LNCaP clone FGC (cell line): Measurements from ENCODE around the gene RXRA.
A peak's percentile ranks its signal among the peaks of the same experiment; 100 is the strongest.

Source experiments
- DNase-seq: peaks from one replicate; pipeline ENCODE4 v3.0.0-alpha.2; 2011; ENCODE audit warnings: low read depth
- H3K4me3 ChIP-seq: 2 replicates; pipeline ENCODE4 v1.5.1; 2011; ENCODE audit warnings: mild to moderate bottlenecking, low read depth, low read length, control low read depth
- TF ChIP-seq, protein P1 (sequence below): IDR thresholded peaks from 2 replicates; pipeline ENCODE4 v1.5.1; 2012; ENCODE audit warnings: mild to moderate bottlenecking; ENCODE audit not compliant: control insufficient read depth, insufficient read depth; ENCODE audit errors: extremely low read depth

Gene RXRA

DNA sequence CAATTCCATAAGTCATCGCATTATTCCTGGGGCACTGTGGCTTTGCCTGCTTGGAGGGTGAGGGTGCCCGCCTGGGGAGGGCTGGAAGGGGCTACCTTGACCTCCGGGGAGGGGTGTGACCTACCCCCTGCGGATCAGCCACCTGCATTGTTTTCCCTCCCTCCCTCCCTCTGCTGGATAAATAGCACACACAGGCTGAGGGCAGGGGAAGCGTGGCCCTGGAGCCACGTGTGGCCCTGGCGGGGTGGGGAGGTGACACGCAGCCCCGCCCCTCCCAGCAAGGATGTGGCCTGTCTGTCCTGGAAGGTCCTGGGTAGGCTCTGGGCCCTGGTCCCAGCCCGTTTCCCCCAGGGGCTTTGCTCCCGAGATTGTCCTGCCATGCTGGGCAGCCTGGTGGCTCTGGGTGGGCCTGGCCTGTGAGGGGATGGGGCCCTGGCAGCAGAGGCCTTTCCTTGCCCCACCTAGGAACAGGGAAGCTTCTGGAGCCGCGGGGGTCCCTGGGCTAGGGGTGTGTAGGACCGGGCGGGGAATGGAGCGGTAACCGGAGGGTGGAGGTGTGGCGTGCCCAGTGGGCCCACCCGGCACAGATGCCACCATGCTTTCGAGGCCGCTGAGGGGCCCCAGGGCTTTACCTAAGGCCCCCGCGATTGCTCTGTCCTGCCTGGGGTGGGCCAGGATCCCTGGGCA is 33.4 kb downstream of the RXRA start:
- TF ChIP-seq, protein P1, sequence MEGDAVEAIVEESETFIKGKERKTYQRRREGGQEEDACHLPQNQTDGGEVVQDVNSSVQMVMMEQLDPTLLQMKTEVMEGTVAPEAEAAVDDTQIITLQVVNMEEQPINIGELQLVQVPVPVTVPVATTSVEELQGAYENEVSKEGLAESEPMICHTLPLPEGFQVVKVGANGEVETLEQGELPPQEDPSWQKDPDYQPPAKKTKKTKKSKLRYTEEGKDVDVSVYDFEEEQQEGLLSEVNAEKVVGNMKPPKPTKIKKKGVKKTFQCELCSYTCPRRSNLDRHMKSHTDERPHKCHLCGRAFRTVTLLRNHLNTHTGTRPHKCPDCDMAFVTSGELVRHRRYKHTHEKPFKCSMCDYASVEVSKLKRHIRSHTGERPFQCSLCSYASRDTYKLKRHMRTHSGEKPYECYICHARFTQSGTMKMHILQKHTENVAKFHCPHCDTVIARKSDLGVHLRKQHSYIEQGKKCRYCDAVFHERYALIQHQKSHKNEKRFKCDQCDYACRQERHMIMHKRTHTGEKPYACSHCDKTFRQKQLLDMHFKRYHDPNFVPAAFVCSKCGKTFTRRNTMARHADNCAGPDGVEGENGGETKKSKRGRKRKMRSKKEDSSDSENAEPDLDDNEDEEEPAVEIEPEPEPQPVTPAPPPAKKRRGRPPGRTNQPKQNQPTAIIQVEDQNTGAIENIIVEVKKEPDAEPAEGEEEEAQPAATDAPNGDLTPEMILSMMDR = no peak
- DNase-seq = no peak
- H3K4me3 ChIP-seq = no peak overlapping the region

DNA sequence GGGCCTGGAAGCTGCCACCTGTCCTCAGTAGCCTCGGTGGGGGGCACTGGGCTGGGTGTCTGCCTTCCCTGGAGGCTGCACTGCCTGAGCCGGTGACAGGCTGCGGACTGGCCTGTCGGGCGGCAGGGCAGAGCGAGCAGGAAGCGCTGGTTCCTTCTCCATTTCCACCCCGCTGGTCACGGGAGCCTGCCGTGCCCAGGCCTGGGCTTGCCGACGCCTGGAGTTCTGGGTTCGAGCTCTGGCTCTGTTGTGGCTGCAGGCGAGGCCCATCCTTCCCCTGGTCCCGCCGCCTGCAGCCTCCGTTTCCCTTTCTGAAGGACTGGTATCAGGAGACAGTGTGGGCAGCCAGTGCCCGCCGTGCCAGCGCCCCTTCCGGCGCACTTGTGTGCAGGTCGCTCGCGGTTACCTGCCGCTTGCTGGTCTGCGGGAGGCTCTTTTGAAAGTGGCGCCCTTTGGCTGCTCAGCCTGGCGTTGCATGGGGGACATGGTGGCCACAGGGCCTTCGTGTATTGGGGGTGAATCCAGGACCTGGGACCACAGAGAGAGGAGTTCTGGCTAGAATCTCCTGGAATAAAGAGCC is 34.0 kb downstream of the RXRA start:
- TF ChIP-seq, protein P1 = no peak
- no peak overlapping the region for H3K4me3 ChIP-seq
- DNase-seq = no peak

DNA sequence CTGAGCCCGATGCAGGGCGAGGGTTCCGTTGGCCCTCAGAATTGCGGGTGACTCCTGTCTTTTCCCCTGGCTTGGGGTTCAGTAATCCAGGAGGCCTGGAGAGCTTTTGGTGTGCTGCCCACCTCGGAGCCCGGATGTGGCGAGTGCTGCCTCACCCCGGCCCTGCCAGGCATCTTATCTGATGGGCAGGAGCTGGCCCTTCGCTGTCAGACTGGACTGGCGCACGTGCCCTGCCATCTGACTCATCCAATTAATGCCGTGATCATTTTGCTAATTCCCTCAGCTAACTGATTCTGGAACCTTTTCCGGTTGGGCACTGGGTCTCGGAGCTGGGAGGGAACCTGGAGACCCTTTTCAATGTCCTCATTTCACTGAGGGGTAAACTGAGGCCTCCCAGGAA is 34.6 kb downstream of the RXRA start:
- no peak overlapping the region for H3K4me3 ChIP-seq
- TF ChIP-seq, protein P1 = no peak
- DNase-seq = peak; percentile 73

DNA sequence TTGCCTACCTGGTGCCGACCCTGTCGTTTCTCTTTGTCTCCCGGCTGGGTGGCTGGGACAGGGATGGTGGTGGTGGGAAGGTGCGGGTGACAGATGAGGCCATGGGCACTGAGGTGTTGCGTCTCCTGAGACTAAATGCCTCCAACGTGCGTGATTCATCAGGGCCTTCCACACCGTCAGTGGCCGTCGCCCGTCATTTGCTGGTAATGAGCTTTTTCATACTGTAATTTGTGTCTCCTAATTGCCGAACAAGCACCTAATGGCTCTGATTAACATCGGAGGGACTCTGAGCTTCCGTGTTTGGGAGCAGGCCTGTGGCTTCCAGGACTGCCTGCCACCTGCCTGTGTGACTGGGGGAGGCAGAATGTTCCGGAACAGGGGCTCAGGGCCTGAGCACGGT is 35.2 kb downstream of the RXRA start:
- TF ChIP-seq, protein P1 = no peak
- no peak overlapping the region for H3K4me3 ChIP-seq
- DNase-seq = no peak

DNA sequence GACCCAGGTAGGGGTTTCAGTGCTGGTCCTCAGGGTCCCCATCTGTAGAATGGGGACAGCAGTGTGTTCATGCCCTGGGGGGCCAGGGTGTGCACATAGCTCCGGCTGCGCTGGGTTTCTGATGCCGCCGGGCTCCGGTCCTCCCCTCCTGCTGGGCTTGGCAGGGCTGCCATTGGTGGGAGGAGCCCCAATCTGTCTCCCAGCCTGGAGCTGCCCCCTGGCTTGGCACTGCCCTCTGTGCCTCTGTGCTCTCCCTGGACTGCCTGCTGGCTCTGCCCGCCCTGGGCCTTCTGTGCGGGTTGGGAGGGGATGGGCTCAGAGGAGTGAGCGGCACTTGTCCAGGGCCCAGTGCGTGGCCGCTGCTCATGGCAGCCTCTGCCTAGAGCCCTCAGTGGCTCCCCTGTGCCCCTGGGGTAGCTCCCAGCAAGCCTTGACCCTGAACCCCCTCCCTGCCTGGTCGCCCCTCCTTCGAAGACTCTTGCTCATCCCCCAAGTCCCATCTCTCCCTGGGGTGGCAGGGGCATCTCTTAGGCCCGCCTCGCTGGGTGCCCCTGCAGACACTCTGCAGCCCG is 35.7 kb downstream of the RXRA start:
- TF ChIP-seq, protein P1 = no peak
- DNase-seq = no peak
- no peak overlapping the region for H3K4me3 ChIP-seq

DNA sequence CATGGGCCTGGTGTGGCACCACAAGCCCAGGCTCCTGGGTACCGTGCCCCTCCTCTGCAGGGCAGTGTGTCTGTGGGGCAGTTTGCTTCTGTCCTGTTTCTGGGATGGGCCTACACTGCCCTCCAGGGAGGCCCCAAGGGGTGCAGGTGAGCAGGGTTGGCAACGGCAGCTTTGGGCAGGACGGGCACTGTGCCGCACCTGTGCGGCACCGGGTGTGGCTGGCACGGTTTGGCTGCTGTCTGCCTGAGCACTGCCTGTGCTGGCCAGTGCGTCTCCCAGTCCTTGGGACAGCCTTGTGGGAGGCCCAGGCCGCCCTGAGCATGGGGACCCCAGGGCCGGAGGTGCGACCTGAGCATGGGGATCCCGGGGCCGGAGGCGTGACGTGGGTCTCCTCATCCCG is 37.2 kb downstream of the RXRA start:
- no peak overlapping the region for H3K4me3 ChIP-seq
- DNase-seq = no peak
- TF ChIP-seq, protein P1 = 0 out of 2 replicates have a peak, but pooled peaks have one; percentile 17
